ENCODE data around the gene LIN7C.
"Not testable (repeated sequence)": the region's sequence is repeated elsewhere in the genome, so short reads cannot be mapped to it uniquely, and the experiment has no call there.

The LIN7C gene

GRCh38 chr11:27468995-27469695 is 37.4 kb downstream of the LIN7C start:
- DNase-seq = no peak

- DNase-seq = no peak
Observed at GRCh38 chr11:27468209-27468994, 38.2 kb downstream of the LIN7C start.

GRCh38 chr11:27467181-27467913 is 39.2 kb downstream of the LIN7C start:
- DNase-seq = no peak

GRCh38 chr11:27466363-27466762 is 40.2 kb downstream of the LIN7C start:
- no peak for DNase-seq

- DNase-seq = no peak
Observed at GRCh38 chr11:27465629-27466028, 40.9 kb downstream of the LIN7C start.

GRCh38 chr11:27464909-27465308 is 41.7 kb downstream of the LIN7C start:
- DNase-seq = no peak

GRCh38 chr11:27464289-27464696 is 42.3 kb downstream of the LIN7C start:
- no peak for DNase-seq

GRCh38 chr11:27462543-27462942 is 44.0 kb downstream of the LIN7C start:
- no peak for DNase-seq

GRCh38 chr11:27460158-27460978 is 46.2 kb downstream of the LIN7C start:
- DNase-seq = no peak

- no peak for DNase-seq
Observed at GRCh38 chr11:27459191-27459590, 47.4 kb downstream of the LIN7C start.

- DNase-seq = no peak
Observed at GRCh38 chr11:27458182-27458581, 48.4 kb downstream of the LIN7C start.

GRCh38 chr11:27456795-27457329 is 49.7 kb downstream of the LIN7C start:
- no peak for DNase-seq

GRCh38 chr11:27456140-27456794 is 50.3 kb downstream of the LIN7C start:
- no peak for DNase-seq

GRCh38 chr11:27455667-27456066 is 50.9 kb downstream of the LIN7C start:
- DNase-seq = no peak

- DNase-seq = no peak
Observed at GRCh38 chr11:27453701-27454100, 52.9 kb downstream of the LIN7C start.

- DNase-seq = no peak
Observed at GRCh38 chr11:27452147-27452546, 54.4 kb downstream of the LIN7C start.

GRCh38 chr11:27451244-27451965 is 55.2 kb downstream of the LIN7C start:
- DNase-seq = no peak

GRCh38 chr11:27448184-27448540 is 58.4 kb downstream of the LIN7C start:
- DNase-seq = not testable (repeated sequence)

GRCh38 chr11:27447288-27448183 is 59.0 kb downstream of the LIN7C start:
- no peak for DNase-seq

- no peak for DNase-seq
Observed at GRCh38 chr11:27445625-27446024, 60.9 kb downstream of the LIN7C start.
